A673 (cell line): ENCODE measurements around the gene NDUFA13.

Experiments
- CTCF ChIP-seq: fragments of 300-800, 200-600 bp; sonication (generic); conservative IDR thresholded peaks from 2 replicates; pipeline ENCODE4 v1.5.1; 2017; ENCODE audit warnings: low read depth, mild to moderate bottlenecking, antibody characterized with exemption, low read length, moderate library complexity, mixed read lengths
- EZH2 ChIP-seq: fragments of 200-600 bp; sonication (generic); IDR thresholded peaks from 2 replicates; pipeline ENCODE4 v1.6.1; 2017; ENCODE audit warnings: borderline replicate concordance, low read depth, mild to moderate bottlenecking, mixed read lengths, antibody characterized with exemption, low read length; ENCODE audit not compliant: poor library complexity, severe bottlenecking

- no peak for TF ChIP-seq CTCF
- no peak for TF ChIP-seq EZH2
Measured at GRCh38 chr19:19510432-19510831, 5.6 kb upstream of the NDUFA13 start.
